ENCODE measurements around the gene TMEM63B. TPM values are rescaled to one million over a fixed set of nuclear protein-coding genes. Genes with fewer than 3 reads are reported as not detected.

TMEM63B gene
- 47.0 and 51.2 TPM in 2 replicates for total RNA-seq
- long read RNA-seq, partial matches to known transcripts, result 0 of 1 reads
- long read RNA-seq, other reads (novel, unspliced or antisense), result 1 of 1 reads

- TF ChIP-seq CTCF (conservative IDR thresholded peaks at IDR 0.05), result no peak
- Mint-ChIP-seq H3K27ac (ENCODE audit: unreplicated experiment) (peak within 1 kb of the TSS; percentile 83), H3K4me1 (peaks cover 44% of the 10 kb centered on the region), H3K36me3 (ENCODE audit: low read depth) (no peaks in the 10 kb centered on the region), H3K27me3 (ENCODE audit: low read depth) (no peaks in the 10 kb centered on the region), H3K9me3 (no peaks in the 10 kb centered on the region), H3K4me3 (peak within 1 kb of the TSS; percentile 96)
- DNase-seq (ENCODE audit: low read depth, low spot score), result peak; percentile 84
These were observed at the start of gene TMEM63B, which contains the start of gene MRPL14 for GRCh38 chr6:44127186-44128019. Gene TMEM63B, plus strand, starts transcription at chr6:44127554. Its CDS starts 7,031 bp downstream, at chr6:44134585. Gene MRPL14, minus strand, starts transcription at chr6:44127452. Its CDS starts 10,841 bp downstream, at chr6:44116611.

- no peak for TF ChIP-seq CTCF (conservative IDR thresholded peaks at IDR 0.05)
- Mint-ChIP-seq H3K27ac (ENCODE audit: unreplicated experiment) (no peak overlapping the region), H3K4me3 (no peak overlapping the region)
These were observed 49.0 kb upstream of the TMEM63B start for GRCh38 chr6:44078219-44078826.

GRCh38 chr6:44078827-44079671 is 48.3 kb upstream of the TMEM63B start:
- no peak overlapping the region for H3K27ac Mint-ChIP-seq (ENCODE audit: unreplicated experiment)
- peaks cover 13% of the 10 kb centered on the region for H3K4me1 Mint-ChIP-seq
- DNase-seq (ENCODE audit: low read depth, low spot score), result peak; percentile 87
- TF ChIP-seq CTCF (conservative IDR thresholded peaks at IDR 0.05), result peak; percentile 92
- H3K36me3 Mint-ChIP-seq (ENCODE audit: low read depth), result no peaks in the 10 kb centered on the region
- no peaks in the 10 kb centered on the region for H3K9me3 Mint-ChIP-seq
- H3K27me3 Mint-ChIP-seq (ENCODE audit: low read depth), result peaks cover 14% of the 10 kb centered on the region
- H3K4me3 Mint-ChIP-seq, result peak overlapping the region; percentile 65

More at GRCh38 chr6:44078219-44078826, 49.0 kb upstream of the TMEM63B start:
- Mint-ChIP-seq H3K36me3 (ENCODE audit: low read depth) (no peaks in the 10 kb centered on the region), H3K27me3 (ENCODE audit: low read depth) (peaks cover 14% of the 10 kb centered on the region), H3K4me1 (peaks cover 17% of the 10 kb centered on the region), H3K9me3 (no peaks in the 10 kb centered on the region)
- DNase-seq (ENCODE audit: low read depth, low spot score), result no peak

GRCh38 chr6:44079672-44080071 is 47.7 kb upstream of the TMEM63B start:
- peaks cover 10% of the 10 kb centered on the region for H3K27me3 Mint-ChIP-seq (ENCODE audit: low read depth)
- H3K36me3 Mint-ChIP-seq (ENCODE audit: low read depth), result no peaks in the 10 kb centered on the region
- no peaks in the 10 kb centered on the region for H3K9me3 Mint-ChIP-seq
- no peak for TF ChIP-seq CTCF (conservative IDR thresholded peaks at IDR 0.05)
- H3K27ac Mint-ChIP-seq (ENCODE audit: unreplicated experiment), result no peak overlapping the region
- DNase-seq (ENCODE audit: low read depth, low spot score), result no peak
- H3K4me1 Mint-ChIP-seq, result peaks cover 9% of the 10 kb centered on the region
- no peak overlapping the region for H3K4me3 Mint-ChIP-seq
